Liver (tissue), 9 donors: ENCODE results near the gene GRIA3. TPM values are rescaled to one million over a fixed set of nuclear protein-coding genes. Genes with fewer than 3 reads are reported as not detected.

Experiments
- DNase-seq: peaks from one replicate; pipeline ENCODE4 v3.0.0-alpha.2; 2017; ENCODE audit warnings: low spot score
- H3K27ac ChIP-seq, 2 donors: one replicate each; pipeline ENCODE4 v1.7.0; 2013; ENCODE audit warnings: inconsistent platforms in 2 of 2, low read length in 2 of 2, control low read depth in 1 of 2, low read depth in 1 of 2, mild to moderate bottlenecking in 1 of 2
- H3K27me3 ChIP-seq, 4 donors: one replicate each; pipeline versions ENCODE4 v1.6.1 to v1.7.0; 2013; ENCODE audit warnings: low read length in 3 of 4, inconsistent platforms in 1 of 4, mild to moderate bottlenecking in 1 of 4, moderate library complexity in 1 of 4; ENCODE audit not compliant: control insufficient read depth in 4 of 4, insufficient read depth in 4 of 4
- H3K36me3 ChIP-seq, 4 donors: one replicate each; pipeline versions ENCODE4 v1.6.1 to v1.7.0; 2013; ENCODE audit warnings: low read length in 3 of 4, mild to moderate bottlenecking in 3 of 4, low read depth in 1 of 4, moderate library complexity in 1 of 4; ENCODE audit not compliant: control insufficient read depth in 4 of 4, insufficient read depth in 3 of 4
- H3K4me1 ChIP-seq, 4 donors: one replicate each; pipeline versions ENCODE4 v1.6.1 to v1.7.0; 2013; ENCODE audit warnings: low read length in 3 of 4, mild to moderate bottlenecking in 3 of 4, moderate library complexity in 1 of 4; ENCODE audit not compliant: control insufficient read depth in 4 of 4, insufficient read depth in 4 of 4
- H3K4me3 ChIP-seq, 3 donors: one replicate each; pipeline versions ENCODE4 v1.6.1 to v1.7.0; 2013; ENCODE audit warnings: low read length in 3 of 3, control low read depth in 1 of 3, low read depth in 1 of 3, mild to moderate bottlenecking in 1 of 3
- H3K9ac ChIP-seq, 2 donors: one replicate each; pipeline ENCODE4 v1.7.0; 2013; ENCODE audit warnings: low read length in 2 of 2, mild to moderate bottlenecking in 2 of 2, moderate library complexity in 2 of 2, control low read depth in 1 of 2, low read depth in 1 of 2
- H3K9me3 ChIP-seq, 4 donors: one replicate each; pipeline versions ENCODE4 v1.6.1 to v1.7.0; 2013; ENCODE audit warnings: low read length in 3 of 4; ENCODE audit not compliant: control insufficient read depth in 4 of 4
- ATF3 ChIP-seq: IDR thresholded peaks from 2 replicates; pipeline ENCODE4 v1.6.1; 2016; ENCODE audit warnings: antibody characterized with exemption
- CTCF ChIP-seq: fragments of 150-350 bp; IDR thresholded peaks from 2 replicates; pipeline ENCODE4 v1.5.1; 2017; ENCODE audit warnings: improper control_type of control experiment, low read depth, low read length; ENCODE audit not compliant: missing input control
- EGR1 ChIP-seq, 2 donors: IDR thresholded peaks; 2 replicates each; pipeline ENCODE4 v1.6.1; 2016 to 2018; ENCODE audit warnings: antibody characterized with exemption in 2 of 2, low read depth in 2 of 2
- FOXA1 ChIP-seq: IDR thresholded peaks from 2 replicates; pipeline ENCODE4 v1.6.1; 2016; ENCODE audit warnings: antibody characterized with exemption
- FOXA2 ChIP-seq: IDR thresholded peaks from 2 replicates; pipeline ENCODE4 v1.6.1; 2016; ENCODE audit warnings: antibody characterized with exemption
- HNF4A ChIP-seq, 2 donors: conservative IDR thresholded peaks; 2 replicates each; pipeline ENCODE4 v1.6.1; 2016; ENCODE audit warnings: antibody characterized with exemption in 2 of 2, mild to moderate bottlenecking in 2 of 2
- HNF4G ChIP-seq: IDR thresholded peaks from 2 replicates; pipeline ENCODE4 v1.6.1; 2016; ENCODE audit warnings: antibody characterized with exemption
- JUND ChIP-seq, 2 donors: IDR thresholded peaks; 2 replicates each; pipeline ENCODE4 v1.6.1; 2016; ENCODE audit warnings: antibody characterized with exemption in 2 of 2
- MAX ChIP-seq: IDR thresholded peaks from 2 replicates; pipeline ENCODE4 v1.6.1; 2016; ENCODE audit warnings: antibody characterized with exemption
- NR2F2 ChIP-seq: IDR thresholded peaks from 2 replicates; pipeline ENCODE4 v1.6.1; 2016; ENCODE audit warnings: antibody characterized with exemption
- RAD21 ChIP-seq, 2 donors: IDR thresholded peaks; 2 replicates each; pipeline ENCODE4 v1.6.1; 2016; ENCODE audit warnings: antibody characterized with exemption in 2 of 2, mild to moderate bottlenecking in 2 of 2
- REST ChIP-seq: IDR thresholded peaks from 2 replicates; pipeline ENCODE4 v1.6.1; 2016; ENCODE audit warnings: antibody characterized with exemption, mild to moderate bottlenecking
- RXRA ChIP-seq, 2 donors: IDR thresholded peaks; 2 replicates each; pipeline ENCODE4 v1.6.1; 2017 to 2018; ENCODE audit warnings: antibody characterized with exemption in 2 of 2, mild to moderate bottlenecking in 1 of 2
- TAF1 ChIP-seq: conservative IDR thresholded peaks from 2 replicates; pipeline ENCODE4 v1.6.1; 2016; ENCODE audit warnings: antibody characterized with exemption, mild to moderate bottlenecking
- YY1 ChIP-seq: IDR thresholded peaks from 2 replicates; pipeline ENCODE4 v1.6.1; 2016; ENCODE audit warnings: antibody characterized with exemption, mild to moderate bottlenecking
- ZBTB33 ChIP-seq: IDR thresholded peaks from 2 replicates; pipeline ENCODE4 v1.6.1; 2016; ENCODE audit warnings: antibody characterized with exemption
- WGBS: extraction: QIAGEN DNeasy Blood & Tissue Kit; methylation state at CpG from one replicate; pipeline ENCODE4 v1.1.7; 2013; 5-methylcytosine and 5-hydroxymethylcytosine counted together
- polyA plus RNA-seq, 2 donors: library from polyadenylated mRNA; stranded (reverse) in 1 of 2; unstranded in 1 of 2; fragments of 200-250 nt in 1 of 2; fragments of >200 nt in 1 of 2; fragmentation: Nextera tagmentation in 1 of 2; extraction: Ambion mirVana in 1 of 2; gene quantifications; one replicate each; pipeline versions ENCODE4 v1.2.1 to v1.2.3, GENCODE V29; 2013 to 2015
- total RNA-seq, 2 donors: library from RNA; depleted of rRNA; stranded (reverse); fragments of >200 nt; gene quantifications; one replicate each; pipeline ENCODE4 v1.2.3, GENCODE V29; 2014
- donor health status: healthy.
- donor health status: healthy.
- donor health status: healthy.
- donor health status: healthy.
- donor health status: healthy.

Gene GRIA3
- total and polyA plus RNA-seq, 4 donors = 1.5 to 3.4 (median 2.9) TPM

GRCh38 chrX:123464709-123465108, 280.6 kb downstream of the GRIA3 start:
- Histone ChIP-seq H3K9ac (no peak overlapping the region), H3K27ac (no peak overlapping the region), H3K4me1 (no peaks in the 10 kb centered on the region), H3K9me3 (no peaks in the 10 kb centered on the region), H3K36me3 (no peaks in the 10 kb centered on the region), H3K4me3 (no peak overlapping the region), H3K27me3 (no peaks in the 10 kb centered on the region)
- no peak for DNase-seq
- TF ChIP-seq JUND (IDR thresholded peaks at IDR 0.05) = no peak
- TF ChIP-seq ATF3 = no peak
- TF ChIP-seq MAX = no peak
- TF ChIP-seq EGR1 (IDR thresholded peaks at IDR 0.05; ENCODE audit: low read depth in 2 of 2) = no peak
- TF ChIP-seq TAF1 = no peak
- TF ChIP-seq RAD21 (IDR thresholded peaks at IDR 0.05) = no peak
- TF ChIP-seq NR2F2 = no peak
- TF ChIP-seq CTCF = no peak
- TF ChIP-seq FOXA1 = no peak
- no peak for TF ChIP-seq REST
- no peak for TF ChIP-seq FOXA2
- TF ChIP-seq HNF4A (conservative IDR thresholded peaks at IDR 0.05) = no peak
- no peak for TF ChIP-seq YY1
- no peak for TF ChIP-seq HNF4G
- no peak for TF ChIP-seq ZBTB33
- 77% methylated on average over 10 of the region's 10 CpGs for WGBS

- no peaks in the 10 kb centered on the region for H3K27me3 ChIP-seq
- no peak overlapping the region for H3K4me3 ChIP-seq
- no peaks in the 10 kb centered on the region for H3K9me3 ChIP-seq
- no peaks in the 10 kb centered on the region for H3K4me1 ChIP-seq
- DNase-seq = no peak
- H3K36me3 ChIP-seq = no peaks in the 10 kb centered on the region
- H3K9ac ChIP-seq = no peak overlapping the region
- no peak overlapping the region for H3K27ac ChIP-seq
- 79% methylated on average over 4 of the region's 4 CpGs for WGBS
- TF ChIP-seq HNF4A (conservative IDR thresholded peaks at IDR 0.05) (no peak), RXRA (IDR thresholded peaks at IDR 0.05) (no peak)
Measured at GRCh38 chrX:123468481-123468880, 284.4 kb downstream of the GRIA3 start.
